ENCODE data around the gene TMEM72.

- TF ChIP-seq EZH2 (IDR thresholded peaks at IDR 0.05; ENCODE audit: low read depth), result no peak
- TF ChIP-seq CTCF (conservative IDR thresholded peaks at IDR 0.05), result no peak
Measured at GRCh38 chr10:44984671-44985101, 73.5 kb downstream of the TMEM72 start.
